GM13977 (cell line): Measurements from ENCODE around the gene RBM12.
"Not testable (repeated sequence)": the region's sequence is repeated elsewhere in the genome, so short reads cannot be mapped to it uniquely, and the experiment has no call there.

ENCODE experiments used
- DNase-seq: peaks from one replicate; pipeline ENCODE4 v3.0.0; 2012; ENCODE audit warnings: low spot score
- in situ Hi-C: fragments of 300-500 bp; cut with MboI; formaldehyde crosslinking; loops from one replicate; pipeline ENCODE4 v1.12.0; 2022; ENCODE audit warnings: low sequenced_read_pairs, low pct_unique_long_range_greater_than_20kb, mixed read lengths, inconsistent platforms; ENCODE audit not compliant: unreplicated experiment
- TF ChIP-seq, protein P1 (sequence below): IDR thresholded peaks from 2 replicates; pipeline ENCODE4 v1.5.1; 2012; ENCODE audit warnings: mild to moderate bottlenecking, control low read depth; ENCODE audit not compliant: insufficient read depth; ENCODE audit errors: extremely low read depth, missing control alignments

The RBM12 gene, protein sequence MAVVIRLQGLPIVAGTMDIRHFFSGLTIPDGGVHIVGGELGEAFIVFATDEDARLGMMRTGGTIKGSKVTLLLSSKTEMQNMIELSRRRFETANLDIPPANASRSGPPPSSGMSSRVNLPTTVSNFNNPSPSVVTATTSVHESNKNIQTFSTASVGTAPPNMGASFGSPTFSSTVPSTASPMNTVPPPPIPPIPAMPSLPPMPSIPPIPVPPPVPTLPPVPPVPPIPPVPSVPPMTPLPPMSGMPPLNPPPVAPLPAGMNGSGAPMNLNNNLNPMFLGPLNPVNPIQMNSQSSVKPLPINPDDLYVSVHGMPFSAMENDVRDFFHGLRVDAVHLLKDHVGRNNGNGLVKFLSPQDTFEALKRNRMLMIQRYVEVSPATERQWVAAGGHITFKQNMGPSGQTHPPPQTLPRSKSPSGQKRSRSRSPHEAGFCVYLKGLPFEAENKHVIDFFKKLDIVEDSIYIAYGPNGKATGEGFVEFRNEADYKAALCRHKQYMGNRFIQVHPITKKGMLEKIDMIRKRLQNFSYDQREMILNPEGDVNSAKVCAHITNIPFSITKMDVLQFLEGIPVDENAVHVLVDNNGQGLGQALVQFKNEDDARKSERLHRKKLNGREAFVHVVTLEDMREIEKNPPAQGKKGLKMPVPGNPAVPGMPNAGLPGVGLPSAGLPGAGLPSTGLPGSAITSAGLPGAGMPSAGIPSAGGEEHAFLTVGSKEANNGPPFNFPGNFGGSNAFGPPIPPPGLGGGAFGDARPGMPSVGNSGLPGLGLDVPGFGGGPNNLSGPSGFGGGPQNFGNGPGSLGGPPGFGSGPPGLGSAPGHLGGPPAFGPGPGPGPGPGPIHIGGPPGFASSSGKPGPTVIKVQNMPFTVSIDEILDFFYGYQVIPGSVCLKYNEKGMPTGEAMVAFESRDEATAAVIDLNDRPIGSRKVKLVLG

DNA sequence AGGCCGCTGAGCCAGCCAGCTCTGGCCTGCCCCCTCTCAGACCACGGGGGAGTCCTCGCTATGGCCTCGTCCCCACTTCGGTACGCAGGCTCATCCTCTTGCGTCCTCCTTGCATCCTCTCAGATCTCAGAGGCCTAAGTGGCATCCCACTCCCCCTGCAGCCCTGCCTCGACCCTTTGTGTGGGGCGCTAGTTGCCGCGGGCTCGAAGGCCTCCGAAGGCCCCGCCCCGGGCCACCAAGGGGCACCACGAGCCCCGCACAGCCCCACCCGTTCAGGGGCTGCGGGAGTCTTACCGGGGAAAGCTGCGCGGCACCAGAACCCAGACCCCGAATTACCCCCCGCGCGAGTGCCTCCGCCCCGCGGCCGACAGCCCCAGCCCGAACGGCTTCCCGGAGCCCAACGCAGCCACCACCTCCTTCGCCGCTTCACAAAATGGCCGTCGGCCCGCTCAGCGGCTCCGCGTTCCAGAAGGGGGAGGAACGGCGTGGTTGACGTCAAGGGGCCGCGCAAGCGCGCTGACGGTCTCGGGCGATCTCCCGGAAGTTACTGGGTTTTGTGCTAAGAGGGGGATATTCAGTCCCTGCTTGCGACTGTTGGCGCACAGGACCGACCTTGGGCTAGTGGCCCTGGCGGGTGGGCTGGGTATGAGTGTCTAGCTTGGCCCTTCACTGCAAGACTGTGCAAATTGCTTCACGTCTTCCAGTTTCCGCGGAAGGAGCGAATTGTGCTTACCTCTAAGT, at the start of gene RBM12, which contains the start of gene CPNE1:
RBM12 (minus strand) TSS at position 435 of the 741 bp plus-strand sequence. CDS start 9,578 bp downstream, outside the sequence.
CPNE1 (minus strand) TSS at position 435 of the 741 bp plus-strand sequence. CDS start 31,977 bp downstream, outside the sequence.
- TF ChIP-seq, protein P1, sequence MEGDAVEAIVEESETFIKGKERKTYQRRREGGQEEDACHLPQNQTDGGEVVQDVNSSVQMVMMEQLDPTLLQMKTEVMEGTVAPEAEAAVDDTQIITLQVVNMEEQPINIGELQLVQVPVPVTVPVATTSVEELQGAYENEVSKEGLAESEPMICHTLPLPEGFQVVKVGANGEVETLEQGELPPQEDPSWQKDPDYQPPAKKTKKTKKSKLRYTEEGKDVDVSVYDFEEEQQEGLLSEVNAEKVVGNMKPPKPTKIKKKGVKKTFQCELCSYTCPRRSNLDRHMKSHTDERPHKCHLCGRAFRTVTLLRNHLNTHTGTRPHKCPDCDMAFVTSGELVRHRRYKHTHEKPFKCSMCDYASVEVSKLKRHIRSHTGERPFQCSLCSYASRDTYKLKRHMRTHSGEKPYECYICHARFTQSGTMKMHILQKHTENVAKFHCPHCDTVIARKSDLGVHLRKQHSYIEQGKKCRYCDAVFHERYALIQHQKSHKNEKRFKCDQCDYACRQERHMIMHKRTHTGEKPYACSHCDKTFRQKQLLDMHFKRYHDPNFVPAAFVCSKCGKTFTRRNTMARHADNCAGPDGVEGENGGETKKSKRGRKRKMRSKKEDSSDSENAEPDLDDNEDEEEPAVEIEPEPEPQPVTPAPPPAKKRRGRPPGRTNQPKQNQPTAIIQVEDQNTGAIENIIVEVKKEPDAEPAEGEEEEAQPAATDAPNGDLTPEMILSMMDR, result no peak
- in situ Hi-C loops, result no loop called here
- peak; percentile 98 for DNase-seq

DNA sequence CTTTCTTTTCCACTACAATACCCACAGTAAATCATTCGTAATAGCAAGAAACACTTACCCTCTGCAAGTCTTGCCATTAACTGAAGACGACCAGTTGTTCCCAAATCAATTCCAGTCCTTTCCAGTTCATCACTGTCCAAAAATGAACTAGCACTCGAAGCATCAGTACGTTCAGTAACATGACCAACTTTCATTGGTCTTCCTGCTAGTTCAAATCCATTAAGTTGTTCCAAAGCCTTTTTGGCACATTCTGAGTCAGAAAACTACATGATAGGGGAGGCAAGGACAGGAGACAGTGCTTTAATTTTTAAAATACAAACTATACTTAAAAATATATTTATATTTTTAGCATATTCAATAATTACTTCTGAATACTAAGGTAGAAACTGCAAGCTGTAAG, 49.4 kb upstream of the RBM12 start:
- TF ChIP-seq, protein P1, result no peak

DNA sequence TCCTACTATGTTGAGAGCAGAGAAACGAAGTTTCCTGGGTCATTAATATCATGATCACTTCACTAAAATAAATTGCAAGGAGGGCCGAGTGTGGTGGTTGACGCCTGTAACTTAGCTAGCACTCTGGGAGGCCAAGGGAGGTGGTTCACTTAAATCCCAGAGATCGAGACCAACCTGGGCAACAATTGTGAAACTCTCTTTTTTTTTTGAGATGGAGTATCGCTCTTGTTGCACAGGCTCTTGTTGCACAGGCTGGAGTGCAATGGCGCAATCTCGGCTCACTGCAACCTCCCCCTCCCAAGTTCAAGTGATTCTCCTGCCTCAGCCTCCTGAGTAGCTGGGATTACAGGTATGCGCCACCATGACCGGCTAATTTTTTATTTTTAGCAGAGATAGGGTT, 48.4 kb upstream of the RBM12 start:
- in situ Hi-C loops, DNase-seq: not testable (repeated sequence)

More for the DNA sequence above, 49.4 kb upstream of the RBM12 start:
- no peak for DNase-seq
- in situ Hi-C loops, result no loop called here

DNA sequence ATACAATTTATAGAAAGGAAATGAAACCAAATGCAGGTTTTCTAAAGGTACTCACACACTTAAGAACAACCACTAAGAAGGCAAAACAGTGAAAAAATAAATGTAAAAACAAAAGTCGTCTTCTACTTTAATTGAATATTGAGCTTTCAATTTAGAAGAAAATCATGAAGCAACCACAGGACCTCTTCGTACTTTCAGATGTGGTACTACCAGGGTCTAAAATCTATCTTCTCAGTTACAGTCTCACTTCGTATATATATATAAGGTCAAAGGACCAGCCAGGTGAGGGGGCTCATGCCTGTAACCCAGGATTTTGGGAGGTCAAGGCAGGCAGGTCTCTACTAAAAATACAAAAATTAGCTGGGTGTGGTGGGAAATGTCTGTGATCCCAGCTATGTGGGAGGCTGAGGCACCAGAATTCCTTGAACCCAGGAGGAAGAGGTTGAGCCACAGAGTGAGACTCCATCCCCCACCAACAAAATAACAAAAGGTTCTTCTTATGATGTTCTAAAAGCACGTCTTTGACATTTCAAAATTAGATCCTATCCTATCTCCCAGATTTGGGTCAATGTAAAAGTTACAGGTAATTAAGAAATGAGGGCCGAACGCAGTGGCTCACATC, 47.0 kb upstream of the RBM12 start:
- DNase-seq, result no peak
- in situ Hi-C loops, result no loop called here
- TF ChIP-seq, protein P1, result no peak

DNA sequence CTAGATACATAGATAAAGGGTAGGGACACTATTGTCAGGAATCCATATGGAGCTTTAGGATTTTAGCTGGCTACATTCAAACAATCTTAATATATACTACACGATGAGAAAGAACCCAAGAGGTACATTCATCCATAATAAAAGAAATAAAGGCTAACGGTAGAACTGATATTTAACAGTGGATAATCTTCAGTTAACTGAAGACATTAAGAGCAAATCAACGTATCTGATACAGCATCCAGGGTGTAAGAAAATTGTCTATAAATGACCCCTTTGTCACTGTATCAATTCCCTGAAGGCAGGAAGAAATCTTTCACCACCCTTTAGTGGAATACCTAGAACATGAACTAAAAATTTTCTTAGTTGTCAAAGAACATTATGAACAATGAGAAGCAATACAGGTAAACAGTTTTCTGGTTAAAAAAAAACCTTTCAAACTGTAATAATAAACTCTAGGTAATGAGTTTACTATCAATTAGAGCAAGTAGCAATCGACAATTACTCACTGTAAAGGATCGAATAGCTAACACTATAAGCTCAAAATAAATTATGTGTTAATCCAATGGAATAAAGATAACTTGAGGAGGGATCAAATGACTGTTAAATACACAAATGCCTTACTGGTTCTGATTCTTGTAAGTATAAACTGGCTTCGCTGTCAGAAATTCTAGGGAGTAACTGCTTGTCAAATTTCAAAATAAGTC, 46.3 kb upstream of the RBM12 start:
- in situ Hi-C loops, result no loop called here
- DNase-seq, result no peak

DNA sequence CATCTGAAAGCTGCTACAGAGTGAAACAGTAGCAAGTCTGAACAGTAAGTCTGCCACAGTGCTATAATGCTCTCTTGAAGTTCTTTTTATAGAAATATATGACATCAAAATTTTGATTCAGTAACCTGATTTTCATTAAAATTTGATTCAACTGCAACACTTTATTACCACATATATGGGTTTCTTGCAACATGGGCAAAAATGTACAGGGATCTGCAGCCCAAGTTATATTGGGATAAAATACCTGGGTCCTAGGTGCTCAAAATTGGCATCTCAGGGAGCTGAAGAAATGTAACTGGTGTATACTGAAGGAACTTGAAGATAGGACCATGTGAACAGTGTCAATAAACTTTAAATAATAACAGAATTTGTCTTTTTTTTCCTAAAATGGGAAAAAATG, 45.3 kb upstream of the RBM12 start:
- in situ Hi-C loops, result no loop called here
- no peak for DNase-seq
- TF ChIP-seq, protein P1, result no peak

More for the DNA sequence above, 46.3 kb upstream of the RBM12 start:
- TF ChIP-seq, protein P1, result no peak
